H9 (cell line): ENCODE measurements around the gene SPATS2. TPM values are rescaled to one million over a fixed set of nuclear protein-coding genes. Genes with fewer than 3 reads are reported as not detected.

Experiments used
- DNase-seq: peaks from one replicate; pipeline ENCODE4 v3.0.0-alpha.2; 2017
- H2AFZ ChIP-seq: one replicate; pipeline ENCODE4 v1.6.1; 2013; ENCODE audit warnings: mild to moderate bottlenecking, low read length, control low read depth, moderate library complexity
- H2AK5ac ChIP-seq: 2 replicates; pipeline ENCODE4 v1.6.1; 2013; ENCODE audit warnings: low read length, control low read depth, mixed read lengths; ENCODE audit not compliant: insufficient read length
- H2BK120ac ChIP-seq: one replicate; pipeline ENCODE4 v1.6.1; 2013; ENCODE audit warnings: low read depth, mild to moderate bottlenecking, low read length, control low read depth, inconsistent platforms; ENCODE audit not compliant: poor library complexity, severe bottlenecking
- H2BK12ac ChIP-seq: 2 replicates; pipeline ENCODE4 v1.6.1; 2013; ENCODE audit warnings: low read length, control low read depth, mixed read lengths, low read depth; ENCODE audit not compliant: insufficient read length
- H2BK15ac ChIP-seq: 2 replicates; pipeline ENCODE4 v1.6.1; 2013; ENCODE audit warnings: low read depth, low read length, control low read depth
- H2BK20ac ChIP-seq: one replicate; pipeline ENCODE4 v1.6.1; 2013; ENCODE audit warnings: low read depth, mild to moderate bottlenecking, low read length, control low read depth, inconsistent platforms; ENCODE audit not compliant: poor library complexity, severe bottlenecking
- H2BK5ac ChIP-seq: 2 replicates; pipeline ENCODE4 v1.6.1; 2013; ENCODE audit warnings: low read length, control low read depth, mixed read lengths; ENCODE audit not compliant: insufficient read length
- H3K14ac ChIP-seq: 2 replicates; pipeline ENCODE4 v1.6.1; 2013; ENCODE audit warnings: low read length, control low read depth; ENCODE audit not compliant: insufficient read depth
- H3K18ac ChIP-seq: 2 replicates; pipeline ENCODE4 v1.6.1; 2013; ENCODE audit warnings: low read depth, mild to moderate bottlenecking, mixed read lengths, low read length, control low read depth; ENCODE audit not compliant: insufficient read length
- H3K23ac ChIP-seq: 2 replicates; pipeline ENCODE4 v1.6.1; 2013; ENCODE audit warnings: low read length, control low read depth, mixed read lengths, low read depth; ENCODE audit not compliant: insufficient read length
- H3K23me2 ChIP-seq: 2 replicates; pipeline ENCODE4 v1.6.1; 2013; ENCODE audit warnings: low read depth, mild to moderate bottlenecking, mixed read lengths, low read length, control low read depth; ENCODE audit not compliant: insufficient read length, poor library complexity, severe bottlenecking
- H3K27ac ChIP-seq: 2 replicates; pipeline ENCODE4 v1.5.1; 2013; ENCODE audit warnings: low read length, control low read depth, mixed read lengths, low read depth; ENCODE audit not compliant: insufficient read length
- H3K27me3 ChIP-seq: 2 replicates; pipeline ENCODE4 v1.6.1; 2013; ENCODE audit warnings: low read length, control low read depth, inconsistent platforms; ENCODE audit not compliant: insufficient read depth
- H3K4ac ChIP-seq: 2 replicates; pipeline ENCODE4 v1.6.1; 2013; ENCODE audit warnings: low read depth, mild to moderate bottlenecking, control low read depth, inconsistent platforms, low read length, moderate library complexity
- H3K4me1 ChIP-seq: 2 replicates; pipeline ENCODE4 v1.6.1; 2013; ENCODE audit warnings: low read length, control low read depth, inconsistent platforms; ENCODE audit not compliant: insufficient read depth
- H3K4me2 ChIP-seq: 2 replicates; pipeline ENCODE4 v1.6.1; 2013; ENCODE audit warnings: low read length, control low read depth, mixed read lengths; ENCODE audit not compliant: insufficient read length, insufficient read depth
- H3K56ac ChIP-seq: 2 replicates; pipeline ENCODE4 v1.6.1; 2013; ENCODE audit warnings: low read depth, mild to moderate bottlenecking, mixed read lengths, low read length, control low read depth; ENCODE audit not compliant: insufficient read length
- H3K79me1 ChIP-seq: 2 replicates; pipeline ENCODE4 v1.6.1; 2013; ENCODE audit warnings: low read depth, mild to moderate bottlenecking, moderate library complexity, low read length, control low read depth, inconsistent platforms; ENCODE audit not compliant: insufficient read depth, poor library complexity, severe bottlenecking
- H3K79me2 ChIP-seq: 2 replicates; pipeline ENCODE4 v1.6.1; 2013; ENCODE audit warnings: low read length, control low read depth, inconsistent platforms; ENCODE audit not compliant: insufficient read depth
- H3K9ac ChIP-seq: 2 replicates; pipeline ENCODE4 v1.6.1; 2013; ENCODE audit warnings: low read length, control low read depth, mixed read lengths; ENCODE audit not compliant: insufficient read length; ENCODE audit errors: extremely low read depth
- H3K9me3 ChIP-seq: one replicate; pipeline ENCODE4 v1.6.1; 2013; ENCODE audit warnings: low read depth, low read length, inconsistent platforms; ENCODE audit not compliant: control insufficient read depth
- H3T11ph ChIP-seq: one replicate; pipeline ENCODE4 v1.6.1; 2013; ENCODE audit warnings: mild to moderate bottlenecking, low read length, control low read depth, inconsistent platforms
- H4K20me1 ChIP-seq: one replicate; pipeline ENCODE4 v1.6.1; 2013; ENCODE audit not compliant: control insufficient read depth, insufficient read length, insufficient read depth
- H4K5ac ChIP-seq: 2 replicates; pipeline ENCODE4 v1.6.1; 2013; ENCODE audit warnings: low read depth, mild to moderate bottlenecking, mixed read lengths, low read length, control low read depth; ENCODE audit not compliant: insufficient read length
- H4K8ac ChIP-seq: replicated peaks from 2 replicates; pipeline ENCODE4 v1.6.1; 2013; ENCODE audit warnings: low read length, control low read depth, mixed read lengths, low read depth; ENCODE audit not compliant: insufficient read length
- H4K91ac ChIP-seq: 2 replicates; pipeline ENCODE4 v1.6.1; 2013; ENCODE audit warnings: low read depth, mild to moderate bottlenecking, moderate library complexity, mixed read lengths, low read length, control low read depth; ENCODE audit not compliant: insufficient read length
- H3K27ac Mint-ChIP-seq, 3 experiments: 2 replicates in 2 of 3; 3 replicates in 1 of 3; pipeline ENCODE4 v1.8.0; 2020 to 2021; ENCODE audit warnings: mixed read lengths in 3 of 3, mild to moderate bottlenecking in 1 of 3, moderate library complexity in 1 of 3
- H3K27me3 Mint-ChIP-seq: 2 replicates; pipeline ENCODE4 v1.8.0; 2021; ENCODE audit warnings: low read depth, mild to moderate bottlenecking, moderate library complexity, mixed read lengths
- H3K36me3 Mint-ChIP-seq, 3 experiments: 2 replicates in 2 of 3; 3 replicates in 1 of 3; pipeline ENCODE4 v1.8.0; 2020 to 2021; ENCODE audit warnings: low read depth in 3 of 3, mixed read lengths in 3 of 3; ENCODE audit not compliant: insufficient read depth in 1 of 3
- H3K4me1 Mint-ChIP-seq, 2 experiments: 2 replicates each; pipeline ENCODE4 v1.8.0; 2020; ENCODE audit warnings: mixed read lengths in 2 of 2
- H3K4me3 Mint-ChIP-seq, 2 experiments: 2 replicates in 1 of 2; 3 replicates in 1 of 2; pipeline ENCODE4 v1.8.0; 2020 to 2021; ENCODE audit warnings: mild to moderate bottlenecking in 2 of 2, mixed read lengths in 2 of 2, moderate library complexity in 1 of 2
- H3K9me3 Mint-ChIP-seq, 2 experiments: 2 replicates in 1 of 2; 3 replicates in 1 of 2; pipeline ENCODE4 v1.8.0; 2020; ENCODE audit warnings: mild to moderate bottlenecking in 2 of 2, mixed read lengths in 2 of 2, moderate library complexity in 1 of 2
- WGBS: extraction: QIAGEN DNeasy Blood & Tissue Kit; methylation state at CpG from one replicate; pipeline ENCODE4 v1.1.7; 2013; ENCODE audit warnings: missing lambda C conversion rate, low lambda C conversion rate, mixed read lengths; ENCODE audit not compliant: insufficient read length; ENCODE audit errors: extremely low coverage; 5-methylcytosine and 5-hydroxymethylcytosine counted together
- total RNA-seq: library from RNA; stranded (reverse); gene quantifications from 2 replicates; pipeline ENCODE4 v1.2.1, GENCODE V29; 2021
- TF ChIP-seq, protein P1 (sequence below): fragments of 200-600 bp; sonication (generic); conservative IDR thresholded peaks from 3 replicates; pipeline ENCODE4 v1.8.0; 2021; ENCODE audit warnings: antibody characterized with exemption, mild to moderate bottlenecking

SPATS2 gene
- total RNA-seq, 1 experiment from 2014 or later: 17.1 TPM

DNA sequence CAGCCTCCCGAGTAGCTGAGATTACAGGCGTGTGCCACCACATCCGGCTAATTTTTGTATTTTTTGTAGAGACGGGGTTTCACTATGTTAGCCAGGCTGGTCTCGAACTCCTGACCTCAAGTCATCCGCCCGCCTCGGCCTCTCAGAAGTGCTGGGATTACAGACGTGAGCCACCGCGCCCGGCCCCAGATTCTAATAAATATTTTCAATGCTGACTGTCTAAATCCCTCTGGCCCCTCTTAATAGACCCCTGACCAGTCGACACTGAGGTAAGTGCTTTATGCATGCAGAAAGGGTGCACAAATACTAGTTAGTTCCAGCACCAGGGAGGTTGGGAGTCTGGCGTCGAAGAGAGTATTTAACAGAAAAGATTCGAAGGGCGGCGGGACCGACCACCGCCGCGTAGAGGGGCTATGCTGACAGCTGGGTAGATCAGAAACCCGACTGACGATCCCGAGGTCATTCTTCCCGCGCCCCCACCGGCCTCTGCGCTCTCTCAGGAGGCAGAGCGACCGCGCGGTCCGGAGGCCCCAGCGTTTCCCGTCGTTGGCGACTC lies 1.1 kb upstream of the SPATS2 start:
- Mint-ChIP-seq H3K9me3 (no peaks in the 10 kb centered on the region), H3K27me3 (peaks cover 17% of the 10 kb centered on the region), H3K4me1 (peaks cover 15 to 23% of the 10 kb centered on the region in 2 experiments), H3K36me3 (peaks cover 0 to 2% (median 0%) of the 10 kb centered on the region in 3 experiments; a peak in 3 of 7 replicates), H3K4me3 (peak overlapping the region; percentile 87 to 95), H3K27ac (peak overlapping the region; percentile 91 to 99 (median 99))
- H2BK120ac ChIP-seq: no peak overlapping the region
- no peak for DNase-seq
- H3K79me1 ChIP-seq: peaks cover 2% of the 10 kb centered on the region
- 0 out of 2 replicates have a peak, but pooled peaks cover 2% of the 10 kb centered on the region for H3K27me3 ChIP-seq
- no CpG with 5 or more reads among the region's 38 CpGs for WGBS
- H4K20me1 ChIP-seq: no peaks in the 10 kb centered on the region
- H3K23ac ChIP-seq: no peak overlapping the region
- H2AK5ac ChIP-seq: no peak overlapping the region
- peaks cover 7% of the 10 kb centered on the region; the same call in 1 of the 2 replicates for H3K79me2 ChIP-seq
- H3K4me1 ChIP-seq: no peaks in the 10 kb centered on the region; the same call in 1 of the 2 replicates
- H3K18ac ChIP-seq: peak overlapping the region; percentile 32
- H3K4me2 ChIP-seq: peak overlapping the region; percentile 92
- H2BK12ac ChIP-seq: no peak overlapping the region
- H2BK5ac ChIP-seq: no peak overlapping the region
- no peak overlapping the region for H4K8ac ChIP-seq
- no peak overlapping the region for H4K91ac ChIP-seq
- no peak overlapping the region for H4K5ac ChIP-seq
- peak overlapping the region; percentile 59 for H3K14ac ChIP-seq
- no peak overlapping the region for H3K4ac ChIP-seq
- no peak overlapping the region for H3K56ac ChIP-seq
- no peak overlapping the region for H3K27ac ChIP-seq
- H2BK15ac ChIP-seq: no peak overlapping the region
- no peak overlapping the region for H3T11ph ChIP-seq
- no peaks in the 10 kb centered on the region for H3K9me3 ChIP-seq
- H2BK20ac ChIP-seq: no peak overlapping the region
- H2AFZ ChIP-seq: peak overlapping the region; percentile 88
- H3K9ac ChIP-seq: peak overlapping the region; percentile 77
- H3K23me2 ChIP-seq: peaks cover 4% of the 10 kb centered on the region
- TF ChIP-seq, protein P1, sequence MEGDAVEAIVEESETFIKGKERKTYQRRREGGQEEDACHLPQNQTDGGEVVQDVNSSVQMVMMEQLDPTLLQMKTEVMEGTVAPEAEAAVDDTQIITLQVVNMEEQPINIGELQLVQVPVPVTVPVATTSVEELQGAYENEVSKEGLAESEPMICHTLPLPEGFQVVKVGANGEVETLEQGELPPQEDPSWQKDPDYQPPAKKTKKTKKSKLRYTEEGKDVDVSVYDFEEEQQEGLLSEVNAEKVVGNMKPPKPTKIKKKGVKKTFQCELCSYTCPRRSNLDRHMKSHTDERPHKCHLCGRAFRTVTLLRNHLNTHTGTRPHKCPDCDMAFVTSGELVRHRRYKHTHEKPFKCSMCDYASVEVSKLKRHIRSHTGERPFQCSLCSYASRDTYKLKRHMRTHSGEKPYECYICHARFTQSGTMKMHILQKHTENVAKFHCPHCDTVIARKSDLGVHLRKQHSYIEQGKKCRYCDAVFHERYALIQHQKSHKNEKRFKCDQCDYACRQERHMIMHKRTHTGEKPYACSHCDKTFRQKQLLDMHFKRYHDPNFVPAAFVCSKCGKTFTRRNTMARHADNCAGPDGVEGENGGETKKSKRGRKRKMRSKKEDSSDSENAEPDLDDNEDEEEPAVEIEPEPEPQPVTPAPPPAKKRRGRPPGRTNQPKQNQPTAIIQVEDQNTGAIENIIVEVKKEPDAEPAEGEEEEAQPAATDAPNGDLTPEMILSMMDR: no peak
